Coronary artery (tissue), 2 donors: ENCODE results near the gene CYP46A1.

Experiments
- DNase-seq: peaks from one replicate; pipeline ENCODE4 v3.0.0-alpha.2; 2017; ENCODE audit warnings: low spot score
- H3K27ac ChIP-seq, 2 donors: fragments of 200-600 bp; sonication (generic); one replicate each; pipeline ENCODE4 v1.5.1; 2016 to 2019
- H3K4me3 ChIP-seq: fragments of 200-600 bp; sonication (generic); 2 replicates; pipeline ENCODE4 v1.5.1; 2016; ENCODE audit warnings: mild to moderate bottlenecking, moderate library complexity
- TF ChIP-seq, protein P1 (sequence below): fragments of 200-600 bp; sonication (generic); IDR thresholded peaks from one replicate; pipeline ENCODE4 v1.5.1; 2019; ENCODE audit warnings: antibody characterized with exemption

Gene CYP46A1

DNA sequence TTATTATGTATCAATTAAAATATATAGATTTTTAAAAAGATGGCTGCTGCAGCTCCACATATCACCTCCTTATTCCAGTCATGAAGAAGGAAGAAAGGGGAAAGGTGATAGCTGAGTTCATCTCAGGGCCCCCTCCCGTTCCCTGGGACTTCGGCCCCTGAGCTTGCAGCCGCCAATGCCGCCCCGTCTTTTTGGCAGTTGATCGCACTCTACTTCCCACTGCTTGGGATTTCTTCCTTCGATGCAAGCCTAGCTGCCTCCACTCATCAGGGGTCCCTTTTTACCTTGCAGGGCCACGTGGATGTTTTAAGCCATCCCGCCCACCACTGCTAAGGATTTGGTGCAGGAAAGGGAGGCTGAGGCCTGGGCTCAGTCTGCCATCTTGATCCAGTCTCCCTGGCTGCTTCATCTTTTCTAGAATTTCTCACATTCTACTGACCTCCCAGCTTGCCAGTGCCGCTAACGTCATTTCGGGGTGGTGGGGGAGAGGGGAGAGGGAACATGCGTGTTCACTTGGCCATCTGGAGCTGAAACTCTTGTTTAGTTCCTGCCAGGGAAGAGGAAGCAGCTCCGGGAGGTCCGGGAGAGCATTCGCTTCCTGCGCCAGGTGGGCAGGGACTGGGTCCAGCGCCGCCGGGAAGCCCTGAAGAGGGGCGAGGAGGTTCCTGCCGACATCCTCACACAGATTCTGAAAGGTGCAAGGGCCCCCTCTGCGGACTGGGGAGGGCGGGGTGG lies 31.3 kb downstream of the CYP46A1 start:
- no peak overlapping the region for H3K27ac ChIP-seq
- no peak overlapping the region for H3K4me3 ChIP-seq
- DNase-seq = no peak
- TF ChIP-seq, protein P1, sequence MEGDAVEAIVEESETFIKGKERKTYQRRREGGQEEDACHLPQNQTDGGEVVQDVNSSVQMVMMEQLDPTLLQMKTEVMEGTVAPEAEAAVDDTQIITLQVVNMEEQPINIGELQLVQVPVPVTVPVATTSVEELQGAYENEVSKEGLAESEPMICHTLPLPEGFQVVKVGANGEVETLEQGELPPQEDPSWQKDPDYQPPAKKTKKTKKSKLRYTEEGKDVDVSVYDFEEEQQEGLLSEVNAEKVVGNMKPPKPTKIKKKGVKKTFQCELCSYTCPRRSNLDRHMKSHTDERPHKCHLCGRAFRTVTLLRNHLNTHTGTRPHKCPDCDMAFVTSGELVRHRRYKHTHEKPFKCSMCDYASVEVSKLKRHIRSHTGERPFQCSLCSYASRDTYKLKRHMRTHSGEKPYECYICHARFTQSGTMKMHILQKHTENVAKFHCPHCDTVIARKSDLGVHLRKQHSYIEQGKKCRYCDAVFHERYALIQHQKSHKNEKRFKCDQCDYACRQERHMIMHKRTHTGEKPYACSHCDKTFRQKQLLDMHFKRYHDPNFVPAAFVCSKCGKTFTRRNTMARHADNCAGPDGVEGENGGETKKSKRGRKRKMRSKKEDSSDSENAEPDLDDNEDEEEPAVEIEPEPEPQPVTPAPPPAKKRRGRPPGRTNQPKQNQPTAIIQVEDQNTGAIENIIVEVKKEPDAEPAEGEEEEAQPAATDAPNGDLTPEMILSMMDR = no peak

DNA sequence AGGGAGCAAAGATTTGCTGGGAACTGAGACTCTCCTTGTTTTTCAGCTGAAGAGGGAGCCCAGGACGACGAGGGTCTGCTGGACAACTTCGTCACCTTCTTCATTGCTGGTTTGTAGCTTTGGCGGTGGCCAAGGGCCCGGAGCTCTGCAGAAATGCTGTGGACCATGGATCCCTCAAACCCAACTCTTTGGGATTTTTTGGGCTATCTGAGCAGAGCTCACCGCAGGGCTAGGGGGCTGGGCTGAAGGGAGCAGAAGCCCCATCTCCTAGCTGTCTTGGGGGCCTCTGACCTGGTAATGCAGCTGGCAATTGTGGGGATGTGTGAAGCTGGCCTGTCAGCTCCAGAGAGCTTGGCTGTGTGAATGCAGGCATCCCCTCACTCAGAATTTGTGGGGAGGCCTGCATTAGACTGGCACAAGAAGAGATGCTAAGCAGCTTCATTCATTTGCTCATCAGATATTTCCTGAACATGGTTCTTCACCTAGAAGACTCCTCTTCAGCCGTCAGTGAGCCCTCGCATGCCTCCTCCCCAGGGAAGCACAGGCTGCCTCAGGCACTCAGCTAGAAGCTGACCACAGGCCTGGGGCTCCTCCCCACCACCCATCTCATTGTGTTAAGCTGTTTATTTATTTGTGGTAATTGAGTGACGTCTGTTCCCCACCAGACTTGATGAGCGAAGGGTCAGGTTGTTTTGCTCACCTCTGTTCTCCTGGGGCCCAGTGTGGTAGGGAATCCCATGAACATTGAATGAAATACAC lies 32.2 kb downstream of the CYP46A1 start:
- H3K4me3 ChIP-seq = no peak overlapping the region
- no peak for DNase-seq
- no peak overlapping the region for H3K27ac ChIP-seq
- TF ChIP-seq, protein P1 = no peak

- Histone ChIP-seq H3K4me3 (no peak overlapping the region), H3K27ac (no peak overlapping the region)
- peak; percentile 50 for DNase-seq
- TF ChIP-seq, protein P1 = no peak
Measured at GRCh38 chr14:99716850-99717681, 33.0 kb downstream of the CYP46A1 start.

DNA sequence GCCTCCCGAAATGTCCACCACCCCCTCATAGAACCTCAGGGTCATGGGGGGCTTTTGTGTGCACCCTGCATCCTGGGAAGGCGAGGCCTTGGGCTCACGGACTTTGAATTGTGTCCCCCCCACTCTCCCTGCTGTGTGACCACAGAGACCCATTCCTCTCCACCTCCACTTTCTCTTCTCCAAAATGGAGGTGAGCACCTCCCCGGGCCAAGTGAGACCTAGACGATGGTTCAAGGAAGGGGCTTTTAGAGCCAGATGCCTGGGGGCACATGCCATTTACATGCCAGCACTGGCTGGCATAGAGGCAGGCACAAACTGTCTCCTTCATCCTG lies 33.5 kb downstream of the CYP46A1 start:
- H3K4me3 ChIP-seq = no peak overlapping the region
- TF ChIP-seq, protein P1 = no peak
- H3K27ac ChIP-seq = no peak overlapping the region
- DNase-seq = no peak

DNA sequence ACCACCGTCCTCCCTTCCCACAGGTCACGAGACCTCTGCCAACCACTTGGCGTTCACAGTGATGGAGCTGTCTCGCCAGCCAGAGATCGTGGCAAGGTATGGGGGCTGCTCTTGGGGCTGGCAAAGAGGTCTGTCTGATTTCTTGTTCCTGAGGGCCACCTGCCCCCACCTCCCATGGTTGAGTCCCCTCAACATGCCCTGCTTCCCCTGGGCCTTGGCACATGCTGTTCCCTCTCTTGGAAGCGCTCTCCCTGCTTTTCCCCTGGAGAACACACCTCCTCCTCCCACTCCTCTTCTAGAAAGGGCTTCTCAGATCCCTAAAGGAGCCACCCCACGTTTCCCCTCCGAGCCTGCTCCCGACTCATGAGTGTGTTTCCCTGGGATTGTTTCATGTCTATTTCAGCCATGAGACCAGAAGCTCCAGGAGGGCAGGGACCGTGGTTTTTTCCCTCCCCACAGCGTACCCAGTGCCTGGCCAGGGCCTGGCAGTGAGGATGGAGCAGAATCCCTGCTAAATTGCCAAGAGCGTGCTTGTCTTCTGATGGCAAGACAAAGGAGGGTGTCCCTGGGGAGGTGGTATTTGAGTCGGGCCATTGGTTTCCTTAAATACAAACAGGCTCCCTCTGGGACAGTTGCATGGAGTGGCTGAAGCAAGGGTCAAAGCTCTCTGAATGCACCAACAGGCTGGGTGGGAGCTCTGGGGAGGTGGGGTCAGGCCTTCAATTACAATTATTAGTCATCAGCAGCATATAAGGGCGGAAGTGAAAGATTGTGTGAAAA lies 34.1 kb downstream of the CYP46A1 start:
- TF ChIP-seq, protein P1 = no peak
- Histone ChIP-seq H3K27ac (no peak overlapping the region), H3K4me3 (no peak overlapping the region)
- no peak for DNase-seq

DNA sequence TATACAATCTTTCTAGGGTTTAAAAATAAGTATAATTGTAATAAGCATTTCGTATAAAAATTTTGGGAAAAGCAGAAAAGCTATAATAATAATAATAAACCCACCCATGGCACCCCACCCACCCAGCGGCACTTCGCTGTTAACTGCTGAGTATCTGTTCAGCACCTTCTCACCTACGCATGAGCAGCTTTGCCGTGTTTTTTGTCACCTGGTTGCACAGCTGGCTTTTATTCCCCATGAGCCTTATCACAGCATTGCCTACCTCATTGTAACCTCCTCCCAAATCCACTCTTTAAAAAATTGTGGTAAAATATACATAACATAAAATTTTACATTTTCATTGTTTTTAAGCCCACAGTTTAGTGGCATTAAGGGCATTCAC lies 34.7 kb downstream of the CYP46A1 start:
- no peak for DNase-seq
- no peak overlapping the region for H3K27ac ChIP-seq
- TF ChIP-seq, protein P1 = no peak
- H3K4me3 ChIP-seq = no peak overlapping the region
